Tibial nerve (tissue), 4 donors: ENCODE data around the gene GUCY1B1. TPM values are rescaled to one million over a fixed set of nuclear protein-coding genes. Genes with fewer than 3 reads are reported as not detected.

ENCODE experiments used
- DNase-seq, 2 donors: peaks; one replicate each; pipeline ENCODE4 v3.0.0-alpha.2; 2019; ENCODE audit warnings: low spot score in 2 of 2
- H3K27ac ChIP-seq, 4 donors: fragments of 200-600 bp; sonication (generic) in 3 of 4; one replicate each; pipeline ENCODE4 v1.5.1; 2017 to 2019; ENCODE audit warnings: mild to moderate bottlenecking in 1 of 4
- H3K27me3 ChIP-seq, 2 donors: fragments of 200-600 bp; sonication (generic) in 1 of 2; one replicate each; pipeline versions ENCODE4 v1.5.1 to v1.6.0; 2017 to 2019
- H3K36me3 ChIP-seq, 3 donors: fragments of 200-600 bp; sonication (generic); one replicate each; pipeline ENCODE4 v1.5.1; 2018 to 2019
- H3K4me1 ChIP-seq, 4 donors: fragments of 200-600 bp; sonication (generic) in 3 of 4; one replicate each; pipeline ENCODE4 v1.5.1; 2017 to 2019
- H3K4me3 ChIP-seq, 4 donors: fragments of 200-600 bp; sonication (generic) in 3 of 4; one replicate each; pipeline ENCODE4 v1.5.1; 2017 to 2019; ENCODE audit warnings: mild to moderate bottlenecking in 1 of 4, moderate library complexity in 1 of 4
- H3K9me3 ChIP-seq, 4 donors: fragments of 200-600 bp; sonication (generic) in 3 of 4; one replicate each; pipeline ENCODE4 v1.5.1; 2017 to 2019
- CTCF ChIP-seq, 5 experiments: fragments of 200-600 bp in 3 of 5; fragments of 450-650 bp in 2 of 5; sonication (generic) in 3 of 5; IDR thresholded peaks; one replicate each; pipeline ENCODE4 v1.5.1; 2016 to 2019; ENCODE audit warnings: antibody characterized with exemption in 5 of 5, mild to moderate bottlenecking in 3 of 5, moderate library complexity in 2 of 5
- EP300 ChIP-seq, 2 donors: sonication (generic); formaldehyde crosslinking; IDR thresholded peaks; one replicate each; pipeline ENCODE4 v1.6.1; 2017; ENCODE audit warnings: antibody characterized with exemption in 2 of 2, mild to moderate bottlenecking in 1 of 2
- POLR2A ChIP-seq, 2 donors: fragments of 450-650 bp; IDR thresholded peaks; one replicate each; pipeline ENCODE4 v1.6.1; 2017; ENCODE audit warnings: antibody characterized with exemption in 2 of 2, mild to moderate bottlenecking in 2 of 2, moderate library complexity in 2 of 2
- whole genome bisulfite sequencing, 2 donors: methylation state at CpG; one replicate each; pipeline ENCODE4 v1.1.5; 2018; 5-methylcytosine and 5-hydroxymethylcytosine counted together
- total RNA-seq, 4 donors: library from RNA; depleted of rRNA; stranded (reverse); fragments of >200 nt; gene quantifications; one replicate each; pipeline ENCODE4 v1.1.0, GENCODE V29; 2016

Gene GUCY1B1
- total RNA-seq, 4 donors from 2014 or later, result 8.6 to 17.5 (median 12.3) TPM

GRCh38 chr4:155735496-155735895 is 23.3 kb upstream of the GUCY1B1 start:
- H3K4me3 ChIP-seq, result no peak overlapping the region
- H3K9me3 ChIP-seq, result no peaks in the 10 kb centered on the region
- no peaks in the 10 kb centered on the region for H3K27me3 ChIP-seq
- H3K27ac ChIP-seq, result no peak overlapping the region
- TF ChIP-seq POLR2A (IDR thresholded peaks at IDR 0.05) (no peak), EP300 (IDR thresholded peaks at IDR 0.05) (no peak), CTCF (IDR thresholded peaks at IDR 0.05) (no peak)
- peaks cover 0 to 8% (median 0%) of the 10 kb centered on the region in 4 donors for H3K4me1 ChIP-seq
- DNase-seq, result no peak
- H3K36me3 ChIP-seq, result no peaks in the 10 kb centered on the region

GRCh38 chr4:155738548-155738947 is 20.3 kb upstream of the GUCY1B1 start:
- Histone ChIP-seq H3K27me3 (no peaks in the 10 kb centered on the region), H3K4me3 (no peak overlapping the region), H3K36me3 (no peaks in the 10 kb centered on the region), H3K4me1 (peaks cover 0 to 8% (median 0%) of the 10 kb centered on the region in 4 donors), H3K27ac (no peak overlapping the region), H3K9me3 (no peaks in the 10 kb centered on the region)
- DNase-seq, result no peak
- WGBS, 2 donors, result 91 to 93% methylated on average over 2 of the region's 2 CpGs
- no peak for TF ChIP-seq CTCF (IDR thresholded peaks at IDR 0.05)
- TF ChIP-seq EP300 (IDR thresholded peaks at IDR 0.05), result no peak
- no peak for TF ChIP-seq POLR2A (IDR thresholded peaks at IDR 0.05)

GRCh38 chr4:155741546-155741945 is 17.3 kb upstream of the GUCY1B1 start:
- TF ChIP-seq POLR2A (IDR thresholded peaks at IDR 0.05), result no peak
- no peak for TF ChIP-seq EP300 (IDR thresholded peaks at IDR 0.05)
- no peak for TF ChIP-seq CTCF (IDR thresholded peaks at IDR 0.05)
- WGBS, 2 donors, result 90 to 95% methylated on average over 1 of the region's 1 CpG
- Histone ChIP-seq H3K36me3 (no peaks in the 10 kb centered on the region), H3K9me3 (no peaks in the 10 kb centered on the region), H3K4me1 (no peaks in the 10 kb centered on the region), H3K27me3 (no peaks in the 10 kb centered on the region), H3K27ac (no peak overlapping the region), H3K4me3 (no peak overlapping the region)
- no peak for DNase-seq

- 62 to 79% methylated on average over 3 of the region's 3 CpGs for WGBS, 2 donors
- DNase-seq, result no peak
- no peak overlapping the region for H3K4me3 ChIP-seq
Measured at GRCh38 chr4:155742310-155743015, 16.4 kb upstream of the GUCY1B1 start.

More at GRCh38 chr4:155742310-155743015, 16.4 kb upstream of the GUCY1B1 start:
- Histone ChIP-seq H3K4me1 (no peaks in the 10 kb centered on the region), H3K27ac (no peak overlapping the region), H3K36me3 (no peaks in the 10 kb centered on the region), H3K27me3 (no peaks in the 10 kb centered on the region), H3K9me3 (no peaks in the 10 kb centered on the region)
- TF ChIP-seq EP300 (IDR thresholded peaks at IDR 0.05), result no peak
- TF ChIP-seq CTCF (IDR thresholded peaks at IDR 0.05), result no peak
- TF ChIP-seq POLR2A (IDR thresholded peaks at IDR 0.05), result no peak
